LHCN-M2 (cell line): ENCODE data around the gene ASAP3. TPM values are rescaled to one million over a fixed set of nuclear protein-coding genes. Genes with fewer than 3 reads are reported as not detected.
"Not testable (repeated sequence)": the region's sequence is repeated elsewhere in the genome, so short reads cannot be mapped to it uniquely, and the experiment has no call there.

Experiments used
- DNase-seq: peaks from one replicate; pipeline ENCODE4 v3.0.0-alpha.2; 2012; ENCODE audit warnings: low read depth
- total RNA-seq: library from RNA; depleted of rRNA; stranded (reverse); fragments of >200 nt; gene quantifications from 2 replicates; pipeline ENCODE4 v1.2.3, GENCODE V29; 2014

The ASAP3 gene
- total RNA-seq, 1 experiment from 2014 or later, result 27.8 TPM

DNA sequence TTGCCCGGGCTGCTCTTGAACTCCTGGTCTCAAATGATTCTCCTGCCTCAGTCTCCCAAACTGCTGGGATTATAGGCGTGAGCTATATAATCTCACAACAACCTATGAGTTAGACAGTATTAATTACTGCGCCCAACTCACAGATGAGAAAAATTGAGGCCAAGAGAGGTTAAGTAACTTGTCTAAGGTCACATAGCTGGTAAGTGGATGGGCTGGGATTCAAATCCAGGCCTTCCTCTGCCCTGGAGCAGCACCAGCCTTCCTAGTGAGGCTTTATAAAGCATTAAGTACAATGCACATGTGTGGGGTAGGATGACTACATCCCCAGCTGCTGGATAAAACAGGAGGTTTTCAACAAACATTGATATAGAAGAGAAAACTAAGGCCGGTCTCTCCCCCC lies 31.9 kb upstream of the ASAP3 start:
- DNase-seq, result no peak

DNA sequence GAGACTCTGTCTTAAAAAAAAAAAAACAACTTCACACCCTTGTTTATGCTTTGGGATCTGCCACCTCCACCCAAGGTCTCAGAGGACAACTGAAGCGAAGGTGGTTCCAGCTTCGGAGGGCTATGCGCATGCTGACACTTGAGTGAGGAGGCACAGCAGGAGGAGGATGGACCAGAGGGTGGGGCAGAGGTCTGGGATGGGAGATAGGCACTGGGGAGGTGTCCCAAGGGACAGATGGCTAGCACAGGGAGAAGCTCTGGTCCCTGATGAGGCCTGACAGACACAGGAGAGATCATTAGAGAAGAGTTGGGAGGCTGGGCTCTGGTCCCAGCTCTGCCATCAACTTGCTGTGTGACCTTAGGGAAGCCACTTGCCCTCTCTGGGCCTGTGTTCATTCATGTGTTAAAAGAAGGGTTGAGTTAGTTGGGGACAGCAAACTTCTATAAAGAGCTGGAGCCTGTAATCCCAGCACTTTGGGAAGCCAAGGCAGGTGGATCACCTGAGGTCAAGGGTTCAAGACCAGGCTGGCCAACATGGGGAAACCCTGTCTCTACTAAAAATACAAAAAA lies 30.2 kb upstream of the ASAP3 start:
- no peak for DNase-seq

DNA sequence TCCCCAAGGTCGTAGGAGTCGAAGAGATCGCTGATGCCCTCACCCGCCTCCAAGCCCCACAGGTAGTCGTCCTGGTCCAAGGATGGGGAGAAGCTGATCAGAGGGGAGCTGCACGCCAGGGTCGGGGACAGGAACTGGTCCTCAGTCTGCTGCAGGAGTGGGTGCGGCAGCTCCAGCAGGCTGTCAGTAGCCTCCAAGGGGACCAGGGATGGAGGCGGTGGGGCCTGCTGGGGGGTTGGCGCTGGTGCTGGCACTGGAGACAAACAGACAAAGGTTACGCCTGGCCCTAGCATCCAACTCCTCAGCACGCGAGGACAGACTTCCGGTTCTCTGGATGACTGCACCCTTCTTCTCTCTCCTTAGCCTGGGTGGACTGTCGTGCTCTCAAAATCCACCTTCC lies 25.9 kb upstream of the ASAP3 start:
- DNase-seq, result no peak

GRCh38 chr1:23506376-23507107 lies 22.6 kb upstream of the ASAP3 start:
- no peak for DNase-seq

- DNase-seq, result no peak
Observed at GRCh38 chr1:23505851-23506250, 21.9 kb upstream of the ASAP3 start.

GRCh38 chr1:23504156-23504555 lies 20.2 kb upstream of the ASAP3 start:
- not testable (repeated sequence) for DNase-seq

DNA sequence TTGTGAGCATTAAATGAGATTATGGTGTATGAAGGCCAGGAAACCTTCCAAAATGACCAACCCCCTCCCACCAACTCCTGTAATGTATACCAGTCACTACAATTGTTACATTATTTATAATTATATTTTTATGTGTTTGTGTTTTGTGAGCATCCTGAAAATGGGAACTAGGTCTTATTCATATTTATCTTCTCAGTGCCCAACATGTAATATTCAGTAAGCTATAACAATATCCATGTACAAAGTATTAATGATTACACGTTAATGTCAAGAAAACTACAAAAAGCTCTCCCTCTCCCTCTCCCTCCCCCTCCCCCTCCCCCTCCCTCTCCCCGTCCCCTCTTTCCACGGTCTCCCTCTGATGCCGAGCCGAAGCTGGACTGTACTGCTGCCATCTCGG lies 19.0 kb upstream of the ASAP3 start:
- DNase-seq, result no peak

DNA sequence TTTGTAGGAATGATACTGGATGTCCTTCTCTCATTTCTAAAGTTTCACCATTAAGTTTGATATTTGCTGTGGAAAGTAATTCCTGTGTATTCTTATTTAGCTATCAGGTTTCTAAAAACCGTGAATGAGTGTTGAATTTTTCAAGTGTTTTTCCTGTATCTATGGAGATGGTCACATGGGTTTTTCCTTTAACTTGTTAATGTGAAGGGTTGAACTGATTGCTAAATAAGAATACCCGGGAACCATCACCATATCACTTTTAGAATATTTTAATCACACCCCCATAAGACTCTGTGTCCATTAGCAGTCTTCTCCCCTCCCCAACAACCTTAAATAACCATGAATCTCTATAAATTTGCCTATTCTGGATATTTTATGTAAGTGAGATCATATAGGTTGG lies 16.5 kb upstream of the ASAP3 start:
- peak; percentile 24 for DNase-seq

- DNase-seq, result no peak
Observed at GRCh38 chr1:23497777-23498439, 13.9 kb upstream of the ASAP3 start.

DNA sequence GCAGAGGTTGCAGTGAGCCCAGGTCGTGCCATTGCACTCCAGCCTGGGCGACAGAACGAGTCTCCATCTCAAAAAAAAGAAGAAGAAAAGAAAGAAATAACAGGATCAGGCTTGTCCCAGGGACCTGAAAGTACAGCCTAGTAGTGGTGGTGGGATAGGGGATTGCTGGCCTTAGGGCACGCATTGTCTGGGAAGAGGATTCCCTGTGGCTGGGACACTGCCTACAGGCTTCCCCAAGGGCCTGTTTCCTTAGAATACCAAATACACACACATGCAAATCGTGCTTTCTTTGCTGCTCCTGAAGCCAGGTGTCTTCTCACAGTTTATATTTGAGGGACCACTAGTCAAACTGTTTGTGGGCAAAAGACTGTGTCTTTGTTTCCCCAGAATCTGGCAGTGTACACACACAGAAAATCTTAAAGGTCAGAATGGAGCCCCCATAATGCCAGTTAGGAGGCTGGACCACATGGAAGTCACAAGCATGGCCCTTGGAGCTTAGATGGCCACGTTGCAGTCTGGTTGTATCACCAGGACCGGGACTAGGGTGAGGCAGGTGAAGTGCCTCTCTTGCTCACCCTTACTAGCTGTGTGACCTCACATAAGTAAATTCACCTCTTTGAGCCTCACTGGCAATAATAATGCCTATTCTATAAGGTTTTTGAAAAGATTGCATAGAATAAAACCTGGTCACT lies 12.7 kb upstream of the ASAP3 start:
- no peak for DNase-seq

- DNase-seq, result not testable (repeated sequence)
Observed at GRCh38 chr1:23494836-23495235, 10.9 kb upstream of the ASAP3 start.

GRCh38 chr1:23492776-23493175 lies 8.8 kb upstream of the ASAP3 start:
- DNase-seq, result not testable (repeated sequence)

DNA sequence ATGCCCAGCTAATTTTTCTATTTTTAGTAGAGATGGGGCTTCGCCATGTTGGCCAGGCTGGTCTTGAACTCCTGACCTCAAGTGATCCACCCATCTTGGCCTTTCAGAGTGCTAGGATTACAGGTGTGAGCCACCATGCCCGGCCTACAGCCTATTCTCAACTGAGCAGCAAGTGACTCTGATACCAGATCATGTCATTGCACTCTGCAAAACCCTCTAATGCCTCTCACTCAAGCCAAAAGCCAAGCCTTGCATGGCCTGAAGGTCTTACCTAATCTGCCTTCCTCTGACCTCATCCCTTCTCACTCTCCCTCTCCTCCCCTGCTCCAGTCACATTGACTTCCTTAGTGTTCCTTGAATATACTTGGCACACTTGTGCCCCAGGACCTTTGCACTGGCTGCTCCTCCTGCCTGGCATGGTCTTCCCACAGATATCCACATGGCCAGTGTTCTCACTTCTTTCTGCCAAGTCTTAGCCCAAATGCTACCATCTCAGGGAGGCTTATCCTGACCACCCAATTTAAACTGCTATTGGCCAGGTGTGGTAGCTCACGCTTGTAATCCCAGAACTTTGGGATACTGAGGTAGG lies 8.2 kb upstream of the ASAP3 start:
- DNase-seq, result no peak

DNA sequence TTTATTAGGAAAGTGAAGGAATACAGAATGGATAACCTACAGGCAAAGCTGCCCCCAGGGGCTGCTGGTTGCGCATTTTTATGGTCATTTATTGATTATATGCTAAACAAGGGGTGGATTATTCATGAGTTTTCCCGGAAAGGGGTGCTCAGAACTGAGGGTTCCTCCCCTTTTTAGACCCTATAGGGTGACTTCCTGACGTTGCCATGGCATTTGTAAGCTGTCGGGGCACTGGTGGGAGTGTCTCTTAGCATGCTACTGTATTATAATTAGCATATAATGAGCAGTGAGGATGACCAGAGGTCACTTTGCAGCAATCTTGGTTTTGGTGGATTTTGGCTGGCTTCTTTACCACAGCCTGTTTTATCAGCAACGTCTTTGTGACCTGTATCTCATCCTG lies 5.9 kb upstream of the ASAP3 start:
- no peak for DNase-seq

GRCh38 chr1:23485002-23485332 lies 988 bp upstream of the ASAP3 start:
- DNase-seq, result no peak

- peak; percentile 89 for DNase-seq
Observed at GRCh38 chr1:23484253-23485001, 448 bp upstream of the ASAP3 start.

DNA sequence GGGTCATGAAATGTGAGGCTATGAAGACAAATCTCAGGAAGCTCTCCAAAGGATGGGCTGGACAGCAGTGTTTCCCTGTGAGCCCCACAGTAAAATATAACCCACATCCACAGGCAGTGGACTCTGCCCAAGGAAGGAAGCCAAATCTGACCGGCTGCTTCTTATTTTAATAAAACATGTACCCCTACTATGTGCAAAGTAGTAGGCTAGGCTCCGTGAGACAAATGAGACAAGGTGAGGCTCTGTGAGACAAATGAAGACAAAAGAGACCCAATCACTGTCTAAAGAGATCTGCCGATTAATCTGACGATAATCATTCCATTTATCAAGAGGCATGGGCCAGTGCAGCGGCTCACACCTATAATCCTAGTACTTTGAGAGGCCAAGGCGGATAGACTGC lies 2.1 kb downstream of the ASAP3 start:
- DNase-seq, result no peak

DNA sequence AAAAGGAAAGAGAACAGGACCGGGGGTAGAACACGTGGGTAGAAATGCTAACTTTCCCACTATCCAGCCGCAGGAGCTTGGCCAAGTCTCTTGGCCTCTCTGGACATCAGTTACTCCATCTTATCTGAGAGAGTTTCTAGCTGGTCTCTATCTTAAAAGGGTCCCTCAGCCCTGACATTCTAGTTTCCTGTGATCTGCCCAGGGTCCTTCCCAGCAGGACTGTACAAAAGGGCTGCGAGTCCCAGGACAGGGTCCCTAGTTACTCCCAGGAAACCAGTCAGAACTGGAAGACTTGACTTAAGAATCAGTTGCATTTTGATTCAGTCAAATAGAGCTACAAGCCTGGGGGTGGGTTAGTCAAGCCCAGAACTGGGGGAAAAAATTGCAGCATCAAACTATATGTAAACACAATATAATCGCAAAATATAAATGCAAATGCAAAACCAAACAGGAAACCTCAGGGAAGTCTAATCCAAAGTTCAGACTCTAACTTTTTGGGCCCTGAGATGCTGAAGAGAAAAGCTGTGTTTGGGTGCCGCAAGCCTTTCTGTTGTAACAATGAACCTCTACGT lies 2.9 kb downstream of the ASAP3 start:
- no peak for DNase-seq

DNA sequence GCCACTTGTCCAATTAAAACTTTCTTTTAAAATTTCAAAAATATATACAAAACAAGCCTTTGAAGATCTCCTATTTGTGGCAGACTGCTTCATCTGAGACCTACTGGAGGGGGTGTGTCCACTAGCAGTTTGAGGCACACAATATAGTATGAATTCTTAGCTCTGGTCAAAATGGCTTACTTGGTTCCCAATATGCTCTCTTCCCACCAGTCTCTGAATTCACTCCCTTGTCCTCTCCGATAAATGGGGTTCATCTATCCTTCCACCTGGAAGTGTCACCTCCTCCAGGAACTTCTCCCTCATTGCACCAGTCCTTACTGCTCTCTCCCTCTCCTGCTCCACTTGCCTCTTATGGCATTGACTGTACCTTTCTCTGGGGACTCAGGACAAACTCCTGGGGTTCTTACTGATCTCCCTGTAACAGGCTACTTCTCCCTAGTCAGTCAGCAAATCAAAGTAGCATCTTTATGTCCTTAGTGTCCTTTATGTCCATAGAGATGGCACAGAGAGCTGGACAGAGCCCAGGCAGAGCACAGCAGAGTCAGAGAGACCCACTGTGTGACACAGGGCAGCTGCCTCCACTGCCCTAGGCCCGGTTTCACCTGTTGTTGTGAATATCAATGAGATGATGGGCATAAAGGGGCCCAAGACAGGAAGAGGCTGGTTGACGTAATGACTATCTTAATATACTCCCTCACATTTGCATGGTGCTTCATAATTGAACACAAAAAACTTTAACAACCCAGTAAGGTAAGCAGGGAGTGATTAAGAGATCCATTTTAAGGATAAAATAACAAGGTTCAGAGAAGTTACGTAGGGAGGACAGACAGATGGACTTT lies 3.6 kb downstream of the ASAP3 start:
- DNase-seq, result no peak

DNA sequence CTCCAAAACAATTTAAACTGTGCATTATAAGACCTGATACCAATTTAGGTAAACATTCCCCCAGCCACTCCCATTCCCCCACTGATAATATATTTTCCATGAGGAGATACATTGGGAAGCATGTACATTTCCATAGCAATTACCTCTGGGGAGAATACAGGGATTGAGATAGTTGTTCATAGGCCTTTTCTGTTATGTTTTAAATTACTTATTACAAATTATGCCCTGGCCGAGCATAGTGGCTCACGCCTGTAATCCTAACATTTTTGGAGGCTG lies 4.4 kb downstream of the ASAP3 start:
- DNase-seq, result no peak
